HG03460 (cell line): ENCODE data around the gene ITPKA.
A peak's percentile ranks its signal among the peaks of the same experiment; 100 is the strongest.

Source experiments
- ATAC-seq: cut with Tn5 transposase; IDR thresholded peaks from one replicate; pipeline ENCODE4 v1.9.1; 2021; ENCODE audit not compliant: unreplicated experiment

Gene ITPKA

GRCh38 chr15:41507820-41508290 is 14.2 kb downstream of the ITPKA start:
- no peak for ATAC-seq

GRCh38 chr15:41510728-41511127 is 17.1 kb downstream of the ITPKA start:
- ATAC-seq, result no peak

- no peak for ATAC-seq
Observed at GRCh38 chr15:41511331-41511898, 17.7 kb downstream of the ITPKA start.

GRCh38 chr15:41511899-41512369 is 18.3 kb downstream of the ITPKA start:
- no peak for ATAC-seq

GRCh38 chr15:41512512-41512939 is 18.9 kb downstream of the ITPKA start:
- ATAC-seq, result no peak

- peak; percentile 55 for ATAC-seq
Observed at GRCh38 chr15:41512940-41513505, 19.3 kb downstream of the ITPKA start.

GRCh38 chr15:41513506-41514227 is 20.0 kb downstream of the ITPKA start, which contains the start of gene LTK:
Gene LTK, minus strand, starts transcription at chr15:41513827. Its CDS starts 118 bp downstream, at chr15:41513709.
- ATAC-seq, result no peak

GRCh38 chr15:41517895-41518449 is 24.3 kb downstream of the ITPKA start:
- no peak for ATAC-seq

- ATAC-seq, result no peak
Observed at GRCh38 chr15:41520636-41521035, 27.0 kb downstream of the ITPKA start.

GRCh38 chr15:41521614-41522013 is 27.9 kb downstream of the ITPKA start:
- no peak for ATAC-seq

GRCh38 chr15:41523097-41523496 is 29.4 kb downstream of the ITPKA start:
- ATAC-seq, result no peak

GRCh38 chr15:41530363-41530956 is 36.8 kb downstream of the ITPKA start:
- ATAC-seq, result no peak

- no peak for ATAC-seq
Observed at GRCh38 chr15:41535544-41535943, 41.9 kb downstream of the ITPKA start.

- no peak for ATAC-seq
Observed at GRCh38 chr15:41536866-41537265, 43.2 kb downstream of the ITPKA start.

- ATAC-seq, result no peak
Observed at GRCh38 chr15:41543521-41543870, 49.8 kb downstream of the ITPKA start.

GRCh38 chr15:41544650-41545015 is 51.0 kb downstream of the ITPKA start:
- ATAC-seq, result no peak

GRCh38 chr15:41545218-41545617 is 51.5 kb downstream of the ITPKA start:
- ATAC-seq, result no peak

- ATAC-seq, result no peak
Observed at GRCh38 chr15:41546851-41547786, 53.4 kb downstream of the ITPKA start.

GRCh38 chr15:41550066-41550775 is 56.5 kb downstream of the ITPKA start:
- ATAC-seq, result no peak
